Left ventricle myocardium superior (tissue), 1 donor: ENCODE measurements around the gene TOGARAM1. TPM values are rescaled to one million over a fixed set of nuclear protein-coding genes. Genes with fewer than 3 reads are reported as not detected.
"Not testable (repeated sequence)": the region's sequence is repeated elsewhere in the genome, so short reads cannot be mapped to it uniquely, and the experiment has no call there.

Source experiments
- ATAC-seq: fragments of 200-7000 bp; cut with Tn5 transposase; one replicate; pipeline ENCODE4 v1.9.1; 2020; ENCODE audit warnings: mild to moderate bottlenecking, moderate library complexity
- DNase-seq: peaks from one replicate; pipeline ENCODE4 v3.0.0-alpha.2; 2020
- intact Hi-C: fragments of 100-400 bp; cut with micrococcal nuclease; formaldehyde crosslinking; loops from one replicate; pipeline ENCODE4 v1.11.0; 2022
- total RNA-seq: library from RNA; stranded (reverse); fragmentation: NEBNext Ultra II Directional; extraction: Animal tissue kit (Norgen Biotek cat#: 25700); gene quantifications from one replicate; pipeline ENCODE4 v1.2.1, GENCODE V29; 2021
- donor health status: DM: no; HTN: yes; CAD: no; lungs with severe emphysema.

TOGARAM1 gene
- total RNA-seq, 1 donor from 2014 or later, result 21.9 TPM

DNA sequence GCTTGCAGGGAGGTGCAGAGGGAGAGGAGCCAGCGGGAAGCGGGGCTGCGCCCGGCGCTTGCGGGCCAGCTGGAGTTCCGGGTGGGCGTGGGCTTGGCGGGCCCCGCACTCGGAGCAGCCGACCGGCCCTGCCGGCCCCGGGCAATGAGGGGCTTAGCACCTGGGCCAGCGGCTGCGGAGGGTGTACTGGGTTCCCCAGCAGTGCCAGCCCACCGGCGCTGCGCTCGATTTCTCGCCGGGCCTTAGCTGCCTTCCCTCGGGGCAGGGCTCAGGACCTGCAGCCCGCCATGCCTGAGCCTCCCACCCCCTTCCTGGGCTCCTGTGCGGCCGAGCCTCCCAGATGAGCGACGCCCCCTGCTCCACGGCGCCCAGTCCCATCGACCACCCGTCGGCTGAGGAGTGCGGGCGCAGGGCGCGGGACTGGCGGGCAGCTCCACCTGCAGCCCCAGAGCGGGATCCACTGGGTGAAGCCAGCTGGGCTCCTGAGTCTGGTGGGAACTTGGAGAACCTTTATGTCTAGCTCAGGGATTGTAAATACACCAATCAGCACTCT is 118.5 kb downstream of the TOGARAM1 start:
- ATAC-seq, intact Hi-C loops, DNase-seq: not testable (repeated sequence)

DNA sequence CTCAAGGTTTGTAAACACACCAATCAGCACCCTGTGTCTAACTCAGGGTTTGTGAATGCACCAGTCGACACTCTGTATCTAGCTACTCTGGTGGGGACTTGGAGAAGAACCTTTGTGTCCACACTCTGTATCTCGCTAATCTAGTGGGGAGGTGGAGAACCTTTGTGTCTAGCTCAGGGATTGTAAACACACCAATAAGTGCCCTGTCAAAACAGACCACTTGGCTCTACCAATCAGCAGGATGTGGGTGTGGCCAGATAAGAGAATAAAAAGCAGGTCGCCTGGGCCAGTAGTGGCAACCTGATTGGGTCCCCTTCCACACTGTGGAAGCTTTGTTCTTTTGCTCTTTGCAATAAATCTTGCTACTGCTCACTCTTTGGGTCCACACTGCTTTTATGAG is 119.1 kb downstream of the TOGARAM1 start:
- ATAC-seq, intact Hi-C loops, DNase-seq: not testable (repeated sequence)

DNA sequence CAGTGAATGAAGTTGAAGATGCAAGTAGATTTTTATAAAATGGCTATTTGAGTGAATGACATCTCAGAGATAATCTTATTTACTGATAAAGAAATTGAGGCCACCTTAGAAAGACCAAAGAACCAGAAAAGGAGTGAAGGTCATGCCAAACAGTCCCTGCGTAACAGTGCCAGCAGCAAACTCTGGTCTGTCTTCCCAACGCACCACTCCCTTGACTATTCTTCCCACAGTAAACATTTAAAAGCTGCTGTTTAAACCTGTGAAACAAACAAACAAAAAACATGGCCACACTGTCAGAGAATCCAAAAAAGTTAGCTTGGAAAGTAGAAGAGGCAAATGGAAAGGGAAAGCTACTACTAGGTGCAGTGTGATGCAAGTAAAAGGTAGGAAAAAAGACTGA is 120.4 kb downstream of the TOGARAM1 start:
- no peak for ATAC-seq
- intact Hi-C loops, result no loop called here
- DNase-seq, result no peak

DNA sequence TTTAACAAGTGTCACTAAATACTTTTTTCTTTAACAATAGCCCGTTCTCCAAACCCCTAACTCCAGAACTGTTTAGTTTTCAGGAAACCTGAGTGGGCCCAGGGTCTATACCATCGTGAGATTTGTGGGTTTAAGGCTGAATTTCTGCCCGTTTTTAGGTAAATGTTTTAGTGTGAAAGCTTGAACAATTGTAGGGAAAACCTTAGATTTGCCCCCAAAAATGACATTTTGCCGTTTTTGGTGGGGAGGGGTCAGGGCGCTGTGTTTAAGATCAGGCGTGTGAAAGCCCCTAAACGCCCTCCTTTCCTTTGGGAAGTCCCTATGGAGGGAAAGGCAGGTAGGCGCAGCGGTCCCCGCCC is 121.6 kb downstream of the TOGARAM1 start:
- intact Hi-C loops, result no loop called here
- DNase-seq, result no peak
- no peak for ATAC-seq

DNA sequence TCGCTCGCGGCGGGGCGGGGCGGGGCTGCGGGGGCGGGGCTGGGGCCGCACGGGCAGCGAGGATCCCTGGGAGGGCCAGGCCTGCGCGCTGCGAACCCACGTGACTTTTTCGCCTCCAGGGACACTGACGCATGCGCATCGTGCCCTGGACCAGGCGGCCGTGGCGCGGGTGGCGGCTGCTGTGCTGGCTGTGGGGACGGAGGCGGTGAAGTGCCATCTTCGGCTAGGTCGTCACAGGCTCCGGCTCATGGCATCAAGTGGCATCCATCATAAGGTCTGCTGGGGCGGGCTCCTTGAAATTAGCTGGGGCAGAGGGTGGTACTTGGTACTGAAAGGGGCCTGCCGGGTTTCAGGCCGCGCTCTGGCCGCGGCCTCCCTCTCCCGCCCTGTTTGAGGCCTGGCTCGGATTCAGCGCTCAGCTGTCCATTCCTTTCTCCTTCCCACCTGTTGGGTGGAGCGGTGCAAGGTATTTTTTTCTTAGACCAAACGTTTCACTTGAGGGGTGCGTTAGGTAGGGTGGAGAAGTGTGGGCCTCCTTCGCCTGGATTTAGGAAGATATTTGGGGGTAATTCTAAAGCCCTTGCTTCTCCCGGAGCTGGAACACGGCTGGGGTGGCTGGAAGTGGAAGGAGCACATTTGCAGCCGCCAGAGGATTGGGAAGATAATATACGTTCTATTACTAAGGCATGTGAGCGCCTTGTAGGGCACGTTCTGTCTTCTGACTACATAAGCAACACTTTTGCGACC is 122.2 kb downstream of the TOGARAM1 start, which contains the start of gene PRPF39:
TSS of gene PRPF39 (plus strand) at position 141 of the 747 bp plus-strand sequence. CDS start 11,124 bp downstream, outside the sequence.
- intact Hi-C loops, result no loop called here
- DNase-seq, result peak; percentile 97
- peak; percentile 99 for ATAC-seq

DNA sequence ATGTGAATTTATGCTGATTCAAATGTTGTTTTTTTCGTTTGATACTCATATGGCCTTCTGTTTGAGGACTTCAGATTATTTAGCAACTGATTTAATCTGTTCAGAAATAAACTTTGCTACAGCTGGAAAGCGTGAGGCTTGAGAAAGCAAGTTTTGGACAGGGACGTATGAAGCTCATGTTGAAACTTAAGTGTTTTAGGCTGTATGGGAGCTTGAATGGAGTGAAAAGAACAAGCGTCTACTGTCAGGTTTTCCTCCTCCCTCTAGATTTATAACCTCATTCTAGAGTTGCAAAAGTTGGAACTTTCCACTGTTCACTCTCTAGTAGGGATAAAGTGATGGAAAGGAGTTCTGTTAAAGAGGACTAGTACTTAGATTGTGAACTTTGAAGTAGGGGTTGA is 123.0 kb downstream of the TOGARAM1 start:
- ATAC-seq (no peak), DNase-seq (no peak)
- intact Hi-C loops, result no loop called here

DNA sequence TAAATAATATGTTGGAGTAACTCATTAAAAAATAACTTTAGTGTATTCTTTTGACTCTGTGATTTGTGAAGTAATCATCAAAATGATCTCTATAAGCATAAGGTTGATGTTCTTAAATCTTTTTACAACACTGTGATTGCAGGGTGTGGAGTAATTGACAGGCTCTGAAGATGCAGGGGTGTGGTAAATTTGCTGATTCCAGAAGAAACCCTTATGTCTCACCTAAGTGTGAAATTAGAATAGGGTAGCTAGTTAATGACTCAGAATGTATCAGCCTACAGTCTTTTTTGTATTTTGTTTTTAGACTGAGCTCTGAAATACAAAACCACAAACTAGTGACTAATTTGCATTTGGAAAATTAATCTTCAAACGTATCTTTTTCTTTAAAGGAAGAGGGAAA is 127.8 kb downstream of the TOGARAM1 start:
- ATAC-seq, result no peak
- DNase-seq, result no peak
- intact Hi-C loops, result no loop called here

DNA sequence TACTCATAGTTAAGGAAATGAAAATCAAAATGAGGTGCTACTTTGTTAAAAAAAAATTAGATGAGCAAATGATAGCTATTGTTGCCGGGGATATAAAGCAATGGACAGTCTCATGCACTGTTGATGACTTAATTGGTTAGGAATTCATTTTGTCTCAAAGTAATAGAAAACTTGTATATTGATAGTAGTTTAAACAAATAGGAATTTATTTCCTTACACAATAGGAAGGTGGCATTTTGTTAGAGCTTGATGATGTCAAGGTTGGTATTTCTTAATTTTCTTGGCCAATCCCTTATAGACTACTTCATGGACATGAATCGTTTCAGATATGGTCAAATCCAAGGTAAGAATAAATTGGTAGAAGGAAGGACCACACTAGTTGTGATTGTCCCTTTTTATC is 129.7 kb downstream of the TOGARAM1 start:
- no peak for ATAC-seq
- intact Hi-C loops, result no loop called here
- no peak for DNase-seq

DNA sequence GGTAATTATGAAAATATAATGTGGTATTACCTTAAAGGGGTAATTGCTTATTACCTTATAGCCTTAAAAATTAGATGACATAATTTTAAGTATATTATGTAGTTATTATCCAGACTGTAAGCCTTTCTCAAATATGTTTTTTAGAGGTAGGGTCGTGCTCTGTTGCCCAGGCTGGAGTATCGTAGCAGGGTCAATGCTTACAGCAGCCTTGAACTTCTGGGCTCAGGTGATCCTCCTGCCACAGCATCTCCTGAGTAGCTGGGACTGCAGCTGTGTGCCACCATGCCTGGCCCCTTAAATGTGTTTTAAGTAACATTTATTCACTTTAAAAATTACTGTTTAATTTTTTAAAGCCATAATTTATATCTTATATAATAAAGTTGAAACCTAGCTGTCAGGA is 132.3 kb downstream of the TOGARAM1 start:
- DNase-seq, result no peak
- ATAC-seq, result no peak
- intact Hi-C loops, result no loop called here

DNA sequence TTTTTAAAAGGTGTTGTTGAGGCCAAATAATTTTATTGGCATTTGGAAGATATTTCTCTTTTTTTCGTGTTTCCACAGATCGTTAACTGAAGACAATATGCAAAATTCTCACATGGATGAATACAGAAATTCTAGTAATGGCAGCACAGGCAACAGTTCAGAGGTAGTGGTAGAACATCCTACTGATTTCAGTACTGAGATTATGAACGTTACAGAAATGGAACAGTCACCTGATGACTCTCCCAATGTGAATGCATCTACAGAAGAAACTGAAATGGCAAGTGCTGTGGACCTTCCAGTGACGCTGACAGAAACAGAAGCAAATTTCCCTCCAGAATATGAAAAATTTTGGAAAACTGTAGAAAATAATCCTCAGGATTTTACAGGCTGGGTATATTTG is 133.2 kb downstream of the TOGARAM1 start:
- ATAC-seq (no peak), DNase-seq (no peak)
- intact Hi-C loops, result no loop called here

DNA sequence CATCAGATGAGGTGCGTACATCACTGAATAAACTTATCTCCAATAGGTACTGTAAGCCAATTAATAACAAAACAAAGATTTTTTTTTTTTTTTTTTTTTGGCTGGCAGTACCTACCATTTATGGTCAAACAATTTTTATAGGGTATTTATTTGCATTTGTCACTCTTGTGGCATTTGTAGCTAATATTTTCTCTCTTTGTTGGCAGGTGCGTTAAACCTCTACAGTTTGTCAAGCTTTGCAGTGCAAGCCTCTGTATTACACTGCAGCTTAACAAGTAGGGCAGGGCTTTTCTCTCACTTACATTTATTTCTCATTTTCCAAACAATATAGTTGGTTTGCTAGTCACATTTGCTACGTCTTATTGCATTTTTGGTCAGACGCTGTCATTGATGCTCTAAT is 134.2 kb downstream of the TOGARAM1 start:
- no peak for DNase-seq
- ATAC-seq, result no peak
- intact Hi-C loops, result no loop called here

DNA sequence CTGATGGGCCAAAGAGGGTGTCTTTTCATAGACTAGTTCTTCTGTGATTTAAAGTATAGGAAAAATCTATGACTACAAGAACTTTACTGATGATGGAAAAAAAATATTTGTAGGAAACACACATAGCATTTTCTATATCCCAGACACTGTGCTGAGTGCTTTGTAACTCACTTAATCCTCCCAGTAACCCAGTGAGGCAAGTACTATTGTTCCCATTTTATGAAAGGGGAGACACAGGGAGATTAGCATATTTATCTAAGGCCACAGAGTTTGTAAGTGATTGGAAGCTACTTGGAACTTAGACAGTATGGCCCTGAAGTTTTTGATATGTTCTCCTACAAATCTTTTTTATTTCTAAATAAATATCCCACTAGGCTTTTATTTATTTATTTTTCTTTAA is 141.8 kb downstream of the TOGARAM1 start:
- ATAC-seq, result no peak
- intact Hi-C loops, result no loop called here
- no peak for DNase-seq

DNA sequence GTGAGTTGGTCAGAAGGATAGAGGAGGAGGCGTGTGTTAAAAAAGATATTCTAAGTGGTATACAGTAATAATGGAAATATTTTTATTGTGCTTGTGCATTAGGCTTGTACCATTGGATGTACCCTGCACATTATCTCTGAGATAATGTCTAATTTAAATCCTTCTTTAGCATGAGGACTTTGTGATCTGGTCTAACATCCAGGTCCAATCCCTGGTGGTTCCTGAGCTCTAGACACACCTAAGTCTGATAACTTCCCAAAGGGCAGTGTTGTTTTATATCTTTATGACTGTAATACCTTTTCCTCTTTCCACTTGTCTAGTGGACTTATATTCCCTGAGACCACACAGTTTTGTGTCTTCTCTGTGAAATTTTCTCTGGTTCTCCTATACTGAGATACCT is 142.6 kb downstream of the TOGARAM1 start:
- DNase-seq, result no peak
- intact Hi-C loops, result no loop called here

DNA sequence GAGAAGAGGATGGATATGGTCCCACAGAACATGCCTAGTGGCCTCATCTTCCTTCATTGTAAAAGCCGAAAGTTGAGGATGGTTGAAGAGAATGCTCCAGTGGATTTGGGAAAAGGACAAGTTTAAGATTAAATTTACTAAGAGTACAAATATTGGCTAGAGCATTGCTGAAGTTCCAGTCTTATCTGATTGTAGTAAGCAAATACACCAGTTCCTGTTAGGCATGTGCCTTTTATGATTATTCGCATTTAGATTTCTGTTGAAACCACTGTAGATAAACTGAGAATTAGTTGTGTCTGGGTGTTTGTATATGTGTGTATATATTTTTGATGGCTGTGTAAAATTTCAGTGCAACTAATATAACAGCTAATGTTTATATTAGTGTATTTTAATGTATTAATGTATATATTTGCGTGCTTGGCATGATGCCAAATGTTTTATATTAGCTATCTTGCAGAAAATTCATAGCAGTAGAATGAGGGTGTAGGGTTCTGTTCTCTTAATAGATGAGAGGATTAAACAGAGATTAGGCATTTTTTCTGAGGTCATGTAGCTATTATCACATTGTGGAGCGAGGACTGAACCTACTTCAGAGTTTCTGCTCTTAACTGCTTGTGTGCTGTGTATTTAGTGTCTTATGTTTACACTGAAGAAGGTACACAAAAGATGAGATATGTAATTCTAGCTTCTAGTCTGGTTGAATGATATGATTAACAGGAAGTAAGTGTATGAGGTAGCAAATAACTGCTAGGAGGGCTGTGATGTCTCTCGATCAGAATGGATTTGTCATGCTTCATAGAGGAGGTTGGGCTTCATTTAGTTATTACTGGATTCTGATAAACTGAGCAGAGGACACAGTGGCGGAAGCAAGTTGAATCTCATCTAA is 151.1 kb downstream of the TOGARAM1 start:
- DNase-seq (no peak), ATAC-seq (no peak)
- intact Hi-C loops, result no loop called here

More for the DNA sequence above, 142.6 kb downstream of the TOGARAM1 start:
- no peak for ATAC-seq

DNA sequence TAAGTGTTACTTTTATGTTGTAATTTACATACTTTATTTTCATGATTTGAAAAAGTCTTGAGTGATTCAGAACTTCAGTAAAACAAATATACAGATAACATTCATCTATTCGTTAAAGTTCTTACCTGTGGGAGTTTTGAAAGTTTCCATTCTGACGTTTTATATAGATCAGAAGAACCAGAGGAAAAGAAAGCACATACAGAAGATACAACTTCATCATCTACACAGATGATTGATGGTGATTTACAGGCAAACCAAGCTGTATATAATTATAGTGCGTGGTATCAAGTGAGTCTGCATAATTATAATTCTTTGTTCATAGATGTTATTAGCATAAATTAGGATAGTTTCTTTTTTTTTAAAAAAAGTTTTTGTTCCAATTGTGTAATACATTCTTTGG is 152.3 kb downstream of the TOGARAM1 start:
- intact Hi-C loops, result no loop called here
- no peak for DNase-seq
- ATAC-seq, result no peak

DNA sequence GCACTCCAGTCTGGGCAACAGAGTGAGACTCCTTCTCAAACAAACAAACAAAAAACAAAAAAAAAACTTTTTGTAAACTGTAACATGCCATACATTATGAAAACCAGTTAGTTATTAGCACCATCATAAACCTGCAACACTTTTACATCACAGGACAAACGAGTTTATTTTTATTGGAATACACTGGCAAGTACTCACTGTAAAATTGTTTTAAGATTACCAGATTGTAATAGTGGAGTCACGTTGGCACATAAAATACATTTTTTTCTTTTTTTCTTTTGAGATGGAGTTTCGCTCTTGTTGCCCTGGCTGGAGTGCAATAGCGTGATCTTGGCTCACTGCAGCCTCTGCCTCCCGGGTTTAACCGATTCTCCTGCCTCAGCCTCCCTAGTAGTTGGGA is 156.6 kb downstream of the TOGARAM1 start:
- intact Hi-C loops, result no loop called here
- ATAC-seq (no peak), DNase-seq (no peak)

DNA sequence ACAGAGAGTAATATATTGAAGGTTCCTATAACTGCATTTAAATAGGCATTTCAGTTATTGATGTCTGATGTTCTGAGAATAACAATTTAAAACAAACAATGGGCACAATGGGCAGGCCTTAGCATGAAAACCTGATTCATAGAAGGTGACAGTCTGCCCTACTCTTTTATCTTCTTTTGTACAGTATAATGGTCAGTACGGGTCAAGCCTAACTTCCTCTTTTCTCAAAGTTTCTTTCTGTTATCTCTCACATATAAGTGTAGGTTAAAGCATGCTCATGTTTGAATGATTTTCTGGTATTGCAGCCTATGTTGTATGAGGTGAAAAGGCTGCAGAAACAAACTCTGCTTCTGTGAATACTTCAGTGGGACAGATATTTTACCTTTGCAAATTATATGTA is 158.1 kb downstream of the TOGARAM1 start:
- ATAC-seq (no peak), DNase-seq (no peak)
- intact Hi-C loops, result no loop called here

DNA sequence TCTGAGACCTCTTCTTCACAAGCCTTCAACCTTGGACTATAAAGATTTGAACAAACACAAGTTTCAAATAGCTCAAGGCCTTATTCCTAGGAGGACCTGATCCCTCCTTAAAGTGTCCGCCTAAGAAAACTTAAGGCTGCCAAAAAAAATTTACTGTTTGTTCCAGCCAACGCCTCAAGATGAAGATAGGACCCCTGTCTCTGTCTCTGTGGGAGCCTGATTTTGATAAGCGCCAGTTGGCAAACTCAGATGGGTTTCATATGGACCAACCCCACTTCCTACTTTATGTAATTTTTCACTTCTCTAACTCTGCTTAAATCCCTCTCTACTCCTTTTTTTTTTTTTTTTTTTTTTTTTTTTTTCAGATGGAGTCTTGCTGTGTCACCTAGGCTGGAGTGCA is 161.3 kb downstream of the TOGARAM1 start:
- intact Hi-C loops, result no loop called here
- ATAC-seq (no peak), DNase-seq (no peak)
